ENCODE measurements around the gene C4orf50. TPM values are rescaled to one million over a fixed set of nuclear protein-coding genes. Genes with fewer than 3 reads are reported as not detected.

The C4orf50 gene
- total RNA-seq, 4 donors from 2014 or later: 0.21 to 0.30 TPM; not detected in 2

DNA sequence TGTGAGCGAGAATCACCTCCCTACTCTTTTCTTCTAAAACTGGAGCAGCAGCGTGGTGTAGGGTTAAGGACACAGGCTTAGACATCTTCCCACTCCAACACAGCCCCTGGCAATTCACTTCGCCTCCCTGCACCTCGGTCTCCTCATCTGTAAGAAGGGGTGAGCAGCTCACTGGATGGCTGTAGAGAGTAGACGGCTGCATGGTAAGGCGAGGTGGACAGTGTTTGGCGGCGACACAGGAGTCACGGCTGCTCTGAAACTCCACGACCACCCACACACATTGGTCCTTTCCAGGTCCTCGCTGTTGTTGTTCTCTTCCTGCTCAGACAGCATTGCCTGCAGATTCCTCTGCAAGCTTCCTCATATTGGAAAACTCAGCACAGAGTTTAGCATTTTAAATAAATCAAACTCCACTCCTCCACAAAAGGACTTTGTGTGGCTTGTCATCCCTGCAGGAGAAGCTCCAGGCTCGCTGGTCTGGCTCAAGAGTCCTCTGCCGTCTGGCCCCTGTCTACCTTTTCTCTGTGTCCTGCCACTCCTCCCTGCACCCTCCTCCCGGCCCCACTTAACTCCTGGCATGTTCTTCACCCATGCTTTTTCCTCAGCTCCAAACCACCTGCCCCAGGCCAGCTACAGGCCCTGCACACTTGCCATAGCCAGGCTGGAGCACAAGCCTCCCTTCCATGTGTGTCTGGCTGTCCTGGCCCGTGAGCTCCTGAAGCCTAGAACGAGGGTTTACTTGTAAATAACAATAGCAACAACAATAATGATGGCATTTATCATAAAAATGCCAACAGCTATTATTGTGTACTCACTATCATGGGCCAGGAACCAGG lies 84.0 kb downstream of the C4orf50 start:
- Histone ChIP-seq H3K4me1 (no peaks in the 10 kb centered on the region), H3K4me3 (no peak overlapping the region), H3K36me3 (no peaks in the 10 kb centered on the region), H3K27me3 (no peaks in the 10 kb centered on the region), H3K27ac (no peak overlapping the region), H3K9me3 (no peaks in the 10 kb centered on the region)
- no peak for TF ChIP-seq EP300 (IDR thresholded peaks at IDR 0.05)
- TF ChIP-seq, protein P1, sequence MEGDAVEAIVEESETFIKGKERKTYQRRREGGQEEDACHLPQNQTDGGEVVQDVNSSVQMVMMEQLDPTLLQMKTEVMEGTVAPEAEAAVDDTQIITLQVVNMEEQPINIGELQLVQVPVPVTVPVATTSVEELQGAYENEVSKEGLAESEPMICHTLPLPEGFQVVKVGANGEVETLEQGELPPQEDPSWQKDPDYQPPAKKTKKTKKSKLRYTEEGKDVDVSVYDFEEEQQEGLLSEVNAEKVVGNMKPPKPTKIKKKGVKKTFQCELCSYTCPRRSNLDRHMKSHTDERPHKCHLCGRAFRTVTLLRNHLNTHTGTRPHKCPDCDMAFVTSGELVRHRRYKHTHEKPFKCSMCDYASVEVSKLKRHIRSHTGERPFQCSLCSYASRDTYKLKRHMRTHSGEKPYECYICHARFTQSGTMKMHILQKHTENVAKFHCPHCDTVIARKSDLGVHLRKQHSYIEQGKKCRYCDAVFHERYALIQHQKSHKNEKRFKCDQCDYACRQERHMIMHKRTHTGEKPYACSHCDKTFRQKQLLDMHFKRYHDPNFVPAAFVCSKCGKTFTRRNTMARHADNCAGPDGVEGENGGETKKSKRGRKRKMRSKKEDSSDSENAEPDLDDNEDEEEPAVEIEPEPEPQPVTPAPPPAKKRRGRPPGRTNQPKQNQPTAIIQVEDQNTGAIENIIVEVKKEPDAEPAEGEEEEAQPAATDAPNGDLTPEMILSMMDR (IDR thresholded peaks at IDR 0.05): no peak
- TF ChIP-seq POLR2A (IDR thresholded peaks at IDR 0.05): no peak
- no peak for DNase-seq (ENCODE audit: low spot score in 2 of 2)
- 52 to 59% methylated on average over 16 of the region's 16 CpGs for WGBS, 2 donors

DNA sequence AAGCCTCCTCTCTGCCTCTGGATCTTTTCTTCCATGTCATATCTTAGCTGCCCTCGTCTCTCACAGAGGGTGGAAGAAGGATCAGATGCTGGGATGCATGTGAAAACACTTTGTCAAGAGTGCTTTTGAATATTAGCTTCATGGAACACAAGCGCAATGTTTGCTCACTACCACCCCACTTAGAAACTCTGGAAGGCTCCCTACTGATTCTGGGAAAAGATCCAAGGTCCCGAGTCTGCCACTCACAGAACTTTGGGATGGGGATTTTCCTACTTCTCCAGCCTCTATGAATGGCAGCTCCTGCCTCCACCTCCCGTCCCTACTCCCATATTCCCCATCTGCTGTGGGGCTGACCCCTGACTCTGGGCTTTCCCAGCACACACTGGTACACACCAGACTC lies 85.1 kb downstream of the C4orf50 start:
- H3K27me3 ChIP-seq: no peaks in the 10 kb centered on the region
- 30 to 44% methylated on average over 4 of the region's 4 CpGs for WGBS, 2 donors
- TF ChIP-seq, protein P1 (IDR thresholded peaks at IDR 0.05): no peak
- TF ChIP-seq EP300 (IDR thresholded peaks at IDR 0.05): no peak
- TF ChIP-seq POLR2A (IDR thresholded peaks at IDR 0.05): no peak
- no peak overlapping the region for H3K4me3 ChIP-seq
- DNase-seq (ENCODE audit: low spot score in 2 of 2): no peak
- H3K36me3 ChIP-seq: no peaks in the 10 kb centered on the region
- H3K4me1 ChIP-seq: no peaks in the 10 kb centered on the region
- no peaks in the 10 kb centered on the region for H3K9me3 ChIP-seq
- no peak overlapping the region for H3K27ac ChIP-seq

DNA sequence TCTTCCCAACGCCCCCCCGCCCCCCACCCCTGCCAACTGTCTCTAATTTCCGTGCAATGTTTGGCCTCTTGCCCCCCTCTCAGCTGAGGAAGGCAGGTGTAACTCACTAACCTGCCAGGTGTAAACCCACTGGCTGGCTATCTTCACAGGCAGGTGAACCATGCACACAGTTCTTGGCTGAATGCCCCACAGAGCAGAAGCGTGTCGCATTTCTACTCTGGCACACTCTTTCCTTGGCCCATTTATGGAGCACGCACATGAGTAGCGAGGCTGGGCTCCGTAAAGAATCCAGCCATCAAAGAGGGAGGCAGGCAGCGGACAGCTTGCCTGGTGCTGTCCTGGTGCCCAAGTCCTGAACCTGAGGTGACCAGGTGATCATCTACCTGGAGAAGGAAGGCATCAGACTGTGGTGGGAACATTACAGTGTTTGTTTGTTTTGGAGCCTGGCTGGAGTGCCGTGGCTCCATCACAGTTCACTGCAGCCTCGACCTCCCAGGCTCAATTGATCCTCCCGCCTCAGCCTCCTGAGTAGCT lies 86.1 kb downstream of the C4orf50 start:
- TF ChIP-seq POLR2A (IDR thresholded peaks at IDR 0.05) (no peak), EP300 (IDR thresholded peaks at IDR 0.05) (no peak)
- TF ChIP-seq, protein P1 (IDR thresholded peaks at IDR 0.05): no peak
- Histone ChIP-seq H3K4me1 (no peaks in the 10 kb centered on the region), H3K27me3 (no peaks in the 10 kb centered on the region), H3K36me3 (no peaks in the 10 kb centered on the region), H3K9me3 (no peaks in the 10 kb centered on the region), H3K4me3 (no peak overlapping the region), H3K27ac (no peak overlapping the region)
- no peak for DNase-seq (ENCODE audit: low spot score in 2 of 2)
- 70 to 78% methylated on average over 8 to 12 of the region's 12 CpGs for WGBS, 2 donors

DNA sequence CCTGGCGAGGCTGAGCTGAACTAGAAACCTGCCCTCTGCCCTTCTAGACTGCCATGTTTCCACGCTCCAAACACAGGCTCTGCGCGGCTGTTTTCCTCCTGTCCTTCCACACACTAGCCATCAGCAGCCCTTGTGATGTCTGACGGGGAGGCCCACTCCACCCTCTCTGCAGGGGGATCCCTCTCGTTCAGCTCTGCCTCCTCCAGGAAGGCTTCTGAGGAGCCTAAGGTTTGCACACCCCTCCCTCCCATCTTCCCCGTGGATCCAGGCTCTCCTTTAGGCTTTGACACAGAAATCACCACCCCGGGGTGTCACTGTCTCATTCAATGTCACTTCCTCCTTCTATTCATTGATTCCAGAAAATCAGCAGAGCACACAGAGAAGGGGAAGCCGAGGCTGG lies 86.7 kb downstream of the C4orf50 start:
- Histone ChIP-seq H3K4me3 (no peak overlapping the region), H3K27me3 (no peaks in the 10 kb centered on the region), H3K27ac (no peak overlapping the region), H3K4me1 (no peaks in the 10 kb centered on the region), H3K36me3 (no peaks in the 10 kb centered on the region), H3K9me3 (no peaks in the 10 kb centered on the region)
- no peak for DNase-seq (ENCODE audit: low spot score in 2 of 2)
- WGBS, 2 donors: 40 to 41% methylated on average over 9 of the region's 9 CpGs
- TF ChIP-seq, protein P1 (IDR thresholded peaks at IDR 0.05): no peak
- no peak for TF ChIP-seq POLR2A (IDR thresholded peaks at IDR 0.05)
- TF ChIP-seq EP300 (IDR thresholded peaks at IDR 0.05): no peak

DNA sequence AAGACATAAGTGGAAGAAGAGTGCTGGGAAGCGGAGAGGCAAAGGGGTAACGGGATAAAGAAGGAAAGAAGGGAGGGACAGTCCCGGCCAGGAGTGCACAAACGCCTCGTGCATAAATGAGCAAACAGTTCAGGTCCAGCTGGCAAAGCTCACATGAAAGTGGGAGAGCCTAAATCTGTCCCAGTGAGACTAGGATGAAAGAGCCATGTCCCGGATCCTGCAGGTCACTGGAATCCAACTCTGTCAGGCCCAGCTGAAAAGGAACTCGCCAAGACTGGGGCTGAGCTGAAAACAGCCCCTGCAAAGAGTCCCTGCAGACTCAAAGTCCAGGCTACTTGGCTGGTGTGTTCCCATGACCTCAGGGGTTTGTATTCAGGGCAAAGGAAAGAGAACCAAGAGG lies 87.4 kb downstream of the C4orf50 start:
- WGBS, 2 donors: 65 to 71% methylated on average over 7 of the region's 7 CpGs
- TF ChIP-seq, protein P1 (IDR thresholded peaks at IDR 0.05): no peak
- TF ChIP-seq POLR2A (IDR thresholded peaks at IDR 0.05) (no peak), EP300 (IDR thresholded peaks at IDR 0.05) (no peak)
- no peak for DNase-seq (ENCODE audit: low spot score in 2 of 2)

More for the DNA sequence above, 87.4 kb downstream of the C4orf50 start:
- H3K27me3 ChIP-seq: no peaks in the 10 kb centered on the region
- H3K27ac ChIP-seq: no peak overlapping the region
- no peak overlapping the region for H3K4me3 ChIP-seq
- H3K36me3 ChIP-seq: no peaks in the 10 kb centered on the region
- H3K9me3 ChIP-seq: no peaks in the 10 kb centered on the region
- H3K4me1 ChIP-seq: no peaks in the 10 kb centered on the region

Data from tibial nerve (tissue), 4 donors.